Endothelial cell of umbilical vein (primary cell): ENCODE measurements around the gene SMARCAL1. TPM values are rescaled to one million over a fixed set of nuclear protein-coding genes. Genes with fewer than 3 reads are reported as not detected.
A peak's percentile ranks its signal among the peaks of the same experiment; 100 is the strongest.

Source experiments
- BruUV-seq: library from RNA; stranded (reverse); fragments of 400-500 nt; replicated peaks from 2 replicates; lab custom pipeline; 2021; lab: Mats Ljungman, UMichigan
- CTCF ChIA-PET: fragments of 300-600, 350-600 bp; sonication (Branson Sonifier 250); formaldehyde crosslinking; loops from one replicate; lab custom pipeline; 2021; ENCODE audit warnings: antibody characterized with exemption, inconsistent platforms; lab: Charles Lee
- POLR2A ChIA-PET: fragments of 300-600, 350-600 bp; sonication (Branson Sonifier 250); formaldehyde crosslinking; loops from one replicate; lab custom pipeline; 2021; ENCODE audit warnings: antibody characterized with exemption, inconsistent platforms; lab: Charles Lee
- DNase-seq: peaks from one replicate; pipeline ENCODE4 v3.0.0-alpha.2; 2011; ENCODE audit warnings: low read depth, low spot score
- FAIRE-seq: peaks from 2 replicates; lab custom pipeline; 2011; peaks lifted over from hg19 to GRCh38; lab: Jason Lieb, UNC
- H2AFZ ChIP-seq: 2 replicates; pipeline ENCODE4 v1.6.0; 2012; ENCODE audit warnings: low read depth, low read length, control low read depth, inconsistent platforms
- H3K27ac ChIP-seq: 2 replicates; pipeline ENCODE4 v1.5.1; 2011; ENCODE audit warnings: low read depth, mild to moderate bottlenecking, control low read depth, low read length, moderate library complexity; ENCODE audit not compliant: insufficient read depth
- H3K27me3 ChIP-seq, 2 experiments: 2 replicates each; pipeline versions ENCODE4 v1.6.0 to v1.6.1; 2011; ENCODE audit warnings: low read length in 2 of 2, mixed read lengths in 1 of 2; ENCODE audit not compliant: control insufficient read depth in 2 of 2, insufficient read depth in 2 of 2
- H3K36me3 ChIP-seq, 2 experiments: 2 replicates in 1 of 2; 3 replicates in 1 of 2; pipeline ENCODE4 v1.5.1; 2011; ENCODE audit warnings: low read length in 2 of 2, mild to moderate bottlenecking in 1 of 2, moderate library complexity in 1 of 2; ENCODE audit not compliant: control insufficient read depth in 2 of 2, insufficient read depth in 2 of 2; ENCODE audit errors: extremely low read depth in 1 of 2
- H3K4me1 ChIP-seq: 3 replicates; pipeline ENCODE4 v1.5.1; 2011; ENCODE audit warnings: mild to moderate bottlenecking, low read length; ENCODE audit not compliant: control insufficient read depth, insufficient read depth; ENCODE audit errors: extremely low read depth
- H3K4me2 ChIP-seq: 2 replicates; pipeline ENCODE4 v1.6.1; 2011; ENCODE audit warnings: low read length, control low read depth, mixed read lengths; ENCODE audit not compliant: insufficient read depth
- H3K4me3 ChIP-seq, 3 experiments: fragments of 200-600 bp in 1 of 3; sonication (generic), shearing (Covaris generic) in 1 of 3; replicated peaks in 1 of 3; 2 replicates each; pipeline ENCODE4 v1.5.1; 2011 to 2016; ENCODE audit warnings: control low read depth in 3 of 3, low read length in 3 of 3, mild to moderate bottlenecking in 2 of 3, inconsistent platforms in 1 of 3, low read depth in 1 of 3, moderate library complexity in 1 of 3; ENCODE audit not compliant: insufficient read depth in 1 of 3
- H3K79me2 ChIP-seq: 2 replicates; pipeline ENCODE4 v1.6.0; 2012; ENCODE audit warnings: low read length, inconsistent platforms; ENCODE audit not compliant: control insufficient read depth, insufficient read depth
- H3K9ac ChIP-seq: replicated peaks from 2 replicates; pipeline ENCODE3; 2011; ENCODE audit warnings: low read length, control low read depth; ENCODE audit not compliant: insufficient read depth; ENCODE audit errors: extremely low read depth
- H3K9me1 ChIP-seq: replicated peaks from 3 replicates; pipeline ENCODE4 v1.6.0; 2011; ENCODE audit warnings: mild to moderate bottlenecking, low read length; ENCODE audit not compliant: control insufficient read depth, insufficient read depth; ENCODE audit errors: extremely low read depth
- H3K9me3 ChIP-seq: replicated peaks from 2 replicates; pipeline ENCODE4 v1.5.1; 2012; ENCODE audit warnings: low read length, inconsistent platforms; ENCODE audit not compliant: control insufficient read depth, insufficient read depth
- H4K20me1 ChIP-seq: replicated peaks from 2 replicates; pipeline ENCODE3; 2011; ENCODE audit warnings: mild to moderate bottlenecking, low read length; ENCODE audit not compliant: control insufficient read depth, insufficient read depth; ENCODE audit errors: extremely low read depth
- CTCF ChIP-seq, 2 donors: IDR thresholded peaks; 1 replicate in 1 of 2; 2 replicates in 1 of 2; pipeline ENCODE4 v1.5.1; 2011; ENCODE audit warnings: low read length in 2 of 2, mild to moderate bottlenecking in 2 of 2, moderate library complexity in 2 of 2, control low read depth in 1 of 2, inconsistent platforms in 1 of 2, low read depth in 1 of 2; ENCODE audit not compliant: insufficient read depth in 1 of 2; ENCODE audit errors: extremely low read depth in 1 of 2
- EZH2 ChIP-seq: IDR thresholded peaks from 2 replicates; pipeline ENCODE4 v1.6.1; 2012; ENCODE audit warnings: borderline replicate concordance, low read depth, mild to moderate bottlenecking, moderate library complexity, low read length, inconsistent platforms; ENCODE audit not compliant: severe bottlenecking
- FOS ChIP-seq: IDR thresholded peaks from 2 replicates; pipeline ENCODE4 v1.6.1; 2011; ENCODE audit warnings: mild to moderate bottlenecking, low read length, moderate library complexity, borderline replicate concordance; ENCODE audit not compliant: insufficient read depth
- GATA2 ChIP-seq: IDR thresholded peaks from 2 replicates; pipeline ENCODE4 v1.7.0; 2011; ENCODE audit warnings: low read depth, mild to moderate bottlenecking, moderate library complexity, mixed read lengths, low read length; ENCODE audit not compliant: insufficient read length, insufficient read depth
- JUN ChIP-seq: IDR thresholded peaks from 2 replicates; pipeline ENCODE4 v1.6.1; 2011; ENCODE audit warnings: borderline replicate concordance, low read depth; ENCODE audit not compliant: insufficient read length, insufficient read depth
- MAX ChIP-seq: IDR thresholded peaks from 2 replicates; pipeline ENCODE4 v1.6.1; 2011; ENCODE audit not compliant: insufficient read depth, insufficient read length
- MYC ChIP-seq: IDR thresholded peaks from one replicate; pipeline ENCODE4 v1.6.1; 2011; ENCODE audit warnings: mild to moderate bottlenecking, low read depth, low read length
- POLR2A ChIP-seq: IDR thresholded peaks from 2 replicates; pipeline ENCODE4 v1.6.1; 2012; ENCODE audit warnings: low read depth, mild to moderate bottlenecking, control low read depth, low read length
- POLR2AphosphoS5 ChIP-seq: IDR thresholded peaks from 2 replicates; pipeline ENCODE4 v1.6.1; 2012; ENCODE audit warnings: low read depth, mild to moderate bottlenecking, control low read depth, low read length, moderate library complexity; ENCODE audit not compliant: insufficient read depth
- dilution Hi-C: fragments of 300-500 bp; cut with MboI; formaldehyde crosslinking; loops from one replicate; pipeline ENCODE4 v1.15.0; 2019; ENCODE audit warnings: low sequenced_read_pairs; ENCODE audit not compliant: extremely low pct_ligation_motif_present
- intact Hi-C: fragments of 100-400 bp; cut with micrococcal nuclease; formaldehyde crosslinking; loops from one replicate; pipeline ENCODE4 v1.10.0; 2022
- polyA plus RNA-seq, 4 experiments: library from polyadenylated mRNA; depleted of rRNA in 3 of 4; stranded (reverse) in 3 of 4; unstranded in 1 of 4; fragments of >200 nt; gene quantifications; 2 replicates each; pipeline versions ENCODE4 v1.2.1 to v1.2.3, GENCODE V29; 2011 to 2012; ENCODE audit warnings: missing spikeins in 1 of 4
- total RNA-seq: library from RNA; stranded (reverse); gene quantifications from 2 replicates; pipeline ENCODE4 v1.2.3, GENCODE V29; 2021

The SMARCAL1 gene
- total and polyA plus RNA-seq, 2 donors (not counting 3 experiments of a cell fraction or from before 2014, with no cell fraction given), result 25.4 to 30.7 TPM

GRCh38 chr2:216493334-216493685 lies 81.0 kb downstream of the SMARCAL1 start:
- H3K9ac ChIP-seq, result no peak overlapping the region
- intact Hi-C loops (loop anchor here (10.0 kb wide), 2 partner anchors 179 to 349 kb away; no protein-coding TSS in a partner anchor), dilution Hi-C loops (no loop called here)
- peaks cover 52% of the 10 kb centered on the region for H3K4me1 ChIP-seq
- H3K9me1 ChIP-seq, result no peaks in the 10 kb centered on the region
- FAIRE-seq (peak; percentile 47), DNase-seq (no peak)
- H3K9me3 ChIP-seq, result no peaks in the 10 kb centered on the region
- no peak overlapping the region for H3K4me2 ChIP-seq
- H3K27ac ChIP-seq, result no peak overlapping the region
- BruUV-seq, result no TSS peak
- no peak overlapping the region for H3K4me3 ChIP-seq
- H2AFZ ChIP-seq, result no peak overlapping the region
- CTCF ChIA-PET, result interaction anchor here (1.0 to 3.2 kb wide), 2 partner anchors 11 to 15 kb away, joined by 3 to 11 read pairs; no protein-coding TSS in a partner anchor
- TF ChIP-seq MYC (no peak), POLR2A (no peak), CTCF (IDR thresholded peaks at IDR 0.05; ENCODE audit: extremely low read depth in 1 of 2, insufficient read depth in 1 of 2, low read depth in 1 of 2, low read length in 2 of 2) (no peak), EZH2 (no peak), POLR2AphosphoS5 (no peak), JUN (no peak), MAX (no peak), FOS (no peak), GATA2 (no peak)
- H3K27me3 ChIP-seq, result no peaks in the 10 kb centered on the region
- no peaks in the 10 kb centered on the region for H3K36me3 ChIP-seq
- H3K79me2 ChIP-seq, result no peaks in the 10 kb centered on the region
- no peaks in the 10 kb centered on the region for H4K20me1 ChIP-seq
- POLR2A ChIA-PET, result interaction anchor here (1.2 kb wide), 1 partner anchor 11 kb away, joined by 4 read pairs; no protein-coding TSS in a partner anchor
